Neural progenitor cell (in vitro differentiated cells): Measurements from ENCODE around the gene PDP2. TPM values are rescaled to one million over a fixed set of nuclear protein-coding genes. Genes with fewer than 3 reads are reported as not detected.

Source experiments
- DNase-seq: peaks from one replicate; pipeline ENCODE4 v3.0.0-alpha.2; 2016; ENCODE audit warnings: low spot score
- H2AFZ ChIP-seq: fragments of 200-600 bp; sonication (generic); replicated peaks from 2 replicates; pipeline ENCODE4 v1.6.1; 2016; ENCODE audit warnings: antibody characterized with exemption
- H3F3A ChIP-seq: fragments of 200-600 bp; sonication (generic); 2 replicates; pipeline ENCODE4 v1.6.1; 2016; ENCODE audit warnings: antibody characterized with exemption, low read depth
- H3K27ac ChIP-seq: fragments of 200-600 bp; sonication (generic); 2 replicates; pipeline ENCODE4 v1.5.1; 2016; ENCODE audit warnings: mild to moderate bottlenecking
- H3K27me3 ChIP-seq: fragments of 200-600 bp; sonication (generic); 2 replicates; pipeline ENCODE4 v1.6.1; 2016; ENCODE audit warnings: mild to moderate bottlenecking, moderate library complexity
- H3K36me3 ChIP-seq: fragments of 200-600 bp; sonication (generic); 2 replicates; pipeline ENCODE4 v1.5.1; 2016
- H3K4me1 ChIP-seq: fragments of 200-600 bp; sonication (generic); 2 replicates; pipeline ENCODE4 v1.6.1; 2016; ENCODE audit warnings: mixed run types
- H3K4me2 ChIP-seq: fragments of 200-600 bp; sonication (generic); 2 replicates; pipeline ENCODE4 v1.6.1; 2016
- H3K4me3 ChIP-seq: fragments of 200-600 bp; sonication (generic); 2 replicates; pipeline ENCODE4 v1.5.1; 2016
- H3K79me2 ChIP-seq: fragments of 200-600 bp; sonication (generic); 2 replicates; pipeline ENCODE4 v1.6.1; 2016; ENCODE audit warnings: low read depth
- H3K9ac ChIP-seq: fragments of 200-600 bp; sonication (generic); 2 replicates; pipeline ENCODE4 v1.6.1; 2016
- H3K9me3 ChIP-seq: fragments of 200-600 bp; sonication (generic); 2 replicates; pipeline ENCODE4 v1.5.1; 2016; ENCODE audit warnings: low read depth
- H4K20me1 ChIP-seq: fragments of 200-600 bp; sonication (generic); 2 replicates; pipeline ENCODE4 v1.6.1; 2016; ENCODE audit warnings: low read depth
- H3K27ac Mint-ChIP-seq: 3 replicates; pipeline ENCODE4 v1.8.0; 2021; ENCODE audit warnings: mixed read lengths
- H3K27me3 Mint-ChIP-seq: 2 replicates; pipeline ENCODE4 v1.8.0; 2022; ENCODE audit warnings: low read depth, mild to moderate bottlenecking, inconsistent platforms, moderate library complexity, mixed read lengths; ENCODE audit not compliant: insufficient read depth
- H3K36me3 Mint-ChIP-seq: 3 replicates; pipeline ENCODE4 v1.8.0; 2021; ENCODE audit warnings: mixed read lengths
- H3K4me1 Mint-ChIP-seq: 3 replicates; pipeline ENCODE4 v1.8.0; 2021; ENCODE audit warnings: mixed read lengths
- H3K4me3 Mint-ChIP-seq: 3 replicates; pipeline ENCODE4 v1.8.0; 2021; ENCODE audit warnings: mild to moderate bottlenecking, moderate library complexity, mixed read lengths
- H3K9me3 Mint-ChIP-seq: 3 replicates; pipeline ENCODE4 v1.8.0; 2020; ENCODE audit warnings: mixed read lengths
- CTCF ChIP-seq: fragments of 200-600 bp; sonication (generic); IDR thresholded peaks from 2 replicates; pipeline ENCODE4 v1.5.1; 2017; ENCODE audit warnings: antibody characterized with exemption, mild to moderate bottlenecking
- EZH2 ChIP-seq: fragments of 200-600 bp; sonication (generic); IDR thresholded peaks from 2 replicates; pipeline ENCODE4 v1.6.1; 2017; ENCODE audit warnings: antibody characterized with exemption, mild to moderate bottlenecking, moderate library complexity
- EZH2phosphoT487 ChIP-seq: fragments of 200-600 bp; sonication (generic); IDR thresholded peaks from 2 replicates; pipeline ENCODE4 v1.6.1; 2017; ENCODE audit warnings: antibody characterized with exemption
- total RNA-seq: library from RNA; depleted of rRNA; stranded (reverse); fragments of >200 nt; gene quantifications from 2 replicates; pipeline ENCODE4 v1.2.3, GENCODE V29; 2015; ENCODE audit warnings: low replicate concordance

PDP2 gene
- total RNA-seq, 1 donor from 2014 or later = 6.6 TPM

- Histone ChIP-seq H3K27ac (no peak overlapping the region), H4K20me1 (peaks cover 21% of the 10 kb centered on the region), H3K9me3 (no peaks in the 10 kb centered on the region), H3K36me3 (no peaks in the 10 kb centered on the region), H3K4me1 (peaks cover 4% of the 10 kb centered on the region), H3K79me2 (peaks cover 15% of the 10 kb centered on the region), H3K9ac (no peak overlapping the region), H3F3A (peaks cover 4% of the 10 kb centered on the region), H3K4me2 (peak overlapping the region; percentile 83), H3K4me3 (peak overlapping the region; percentile 62), H3K27me3 (peaks cover 10% of the 10 kb centered on the region), H2AFZ (no peak overlapping the region)
- Mint-ChIP-seq H3K9me3 (no peaks in the 10 kb centered on the region), H3K4me3 (peak overlapping the region; percentile 97), H3K27me3 (peaks cover 4% of the 10 kb centered on the region), H3K4me1 (peaks cover 13% of the 10 kb centered on the region), H3K27ac (no peak overlapping the region), H3K36me3 (peaks cover 14% of the 10 kb centered on the region)
- DNase-seq = no peak
- TF ChIP-seq CTCF (no peak), EZH2 (no peak), EZH2phosphoT487 (no peak)
Observed at GRCh38 chr16:66881560-66881959, 1.2 kb downstream of the PDP2 start.

- Histone ChIP-seq H3K36me3 (no peaks in the 10 kb centered on the region), H3K27me3 (peaks cover 10% of the 10 kb centered on the region), H3K79me2 (peaks cover 15% of the 10 kb centered on the region), H3K9me3 (no peaks in the 10 kb centered on the region), H2AFZ (no peak overlapping the region), H3K4me1 (peaks cover 4% of the 10 kb centered on the region), H3K27ac (no peak overlapping the region), H3K4me2 (peak overlapping the region; percentile 83), H3F3A (peaks cover 4% of the 10 kb centered on the region), H3K9ac (no peak overlapping the region), H3K4me3 (no peak overlapping the region), H4K20me1 (peaks cover 25% of the 10 kb centered on the region)
- H3K27ac Mint-ChIP-seq = no peak overlapping the region
- peaks cover 4% of the 10 kb centered on the region for H3K27me3 Mint-ChIP-seq
- DNase-seq = no peak
- TF ChIP-seq CTCF (no peak), EZH2phosphoT487 (no peak), EZH2 (no peak)
- peaks cover 13% of the 10 kb centered on the region for H3K4me1 Mint-ChIP-seq
- peak overlapping the region; percentile 97 for H3K4me3 Mint-ChIP-seq
- peaks cover 18% of the 10 kb centered on the region for H3K36me3 Mint-ChIP-seq
- no peaks in the 10 kb centered on the region for H3K9me3 Mint-ChIP-seq
Observed at GRCh38 chr16:66881964-66882508, 1.7 kb downstream of the PDP2 start.

- H3K79me2 ChIP-seq = peaks cover 15% of the 10 kb centered on the region
- H3K27ac Mint-ChIP-seq = no peak overlapping the region
- H3K4me2 ChIP-seq = no peak overlapping the region
- peaks cover 18% of the 10 kb centered on the region for H3K36me3 Mint-ChIP-seq
- H3F3A ChIP-seq = peaks cover 4% of the 10 kb centered on the region
- no peak for DNase-seq
- no peaks in the 10 kb centered on the region for H3K9me3 Mint-ChIP-seq
- peaks cover 4% of the 10 kb centered on the region for H3K4me1 ChIP-seq
- H3K4me3 ChIP-seq = no peak overlapping the region
- no peak overlapping the region for H2AFZ ChIP-seq
- H3K27ac ChIP-seq = no peak overlapping the region
- peaks cover 10% of the 10 kb centered on the region for H3K27me3 ChIP-seq
- H4K20me1 ChIP-seq = peaks cover 30% of the 10 kb centered on the region
- no peak overlapping the region for H3K4me3 Mint-ChIP-seq
- H3K9me3 ChIP-seq = no peaks in the 10 kb centered on the region
- TF ChIP-seq EZH2phosphoT487 (no peak), EZH2 (no peak), CTCF (no peak)
- H3K4me1 Mint-ChIP-seq = peaks cover 13% of the 10 kb centered on the region
- H3K27me3 Mint-ChIP-seq = peaks cover 4% of the 10 kb centered on the region
- no peak overlapping the region for H3K9ac ChIP-seq
- H3K36me3 ChIP-seq = peaks cover 3% of the 10 kb centered on the region
Observed at GRCh38 chr16:66882702-66883101, 2.4 kb downstream of the PDP2 start.
